ENCODE measurements around the gene CHSY1. TPM values are rescaled to one million over a fixed set of nuclear protein-coding genes. Genes with fewer than 3 reads are reported as not detected.

The CHSY1 gene
- total RNA-seq, 1 donor from 2014 or later: 43.0 TPM

DNA sequence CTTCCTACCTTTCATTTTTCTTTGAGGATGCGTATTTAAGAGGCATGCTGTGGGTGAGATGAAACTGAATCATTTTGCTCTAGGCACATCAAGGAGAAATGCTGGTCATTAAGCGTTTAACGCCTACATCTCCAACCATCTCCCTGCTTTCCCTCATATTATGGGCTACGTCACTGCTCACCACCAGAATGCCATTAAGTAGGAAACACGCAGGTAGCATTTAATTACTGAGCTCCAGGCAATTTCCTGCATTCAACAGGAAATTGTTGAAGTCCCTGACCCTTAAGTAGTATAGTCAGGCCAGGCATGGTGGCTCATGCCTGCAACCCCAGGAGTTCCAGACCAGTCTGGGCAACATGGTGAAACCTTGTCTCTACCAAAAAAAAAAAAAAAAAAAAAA is 66.1 kb downstream of the CHSY1 start:
- Mint-ChIP-seq H3K27me3 (no peaks in the 10 kb centered on the region), H3K9me3 (no peaks in the 10 kb centered on the region), H3K27ac (no peak overlapping the region), H3K4me3 (no peak overlapping the region), H3K36me3 (peaks cover 37% of the 10 kb centered on the region), H3K4me1 (ENCODE audit: unreplicated experiment) (peaks cover 38% of the 10 kb centered on the region)
- no peak for DNase-seq (ENCODE audit: extremely low spot score, unreplicated experiment)
- no peak for TF ChIP-seq CTCF (conservative IDR thresholded peaks at IDR 0.05)

DNA sequence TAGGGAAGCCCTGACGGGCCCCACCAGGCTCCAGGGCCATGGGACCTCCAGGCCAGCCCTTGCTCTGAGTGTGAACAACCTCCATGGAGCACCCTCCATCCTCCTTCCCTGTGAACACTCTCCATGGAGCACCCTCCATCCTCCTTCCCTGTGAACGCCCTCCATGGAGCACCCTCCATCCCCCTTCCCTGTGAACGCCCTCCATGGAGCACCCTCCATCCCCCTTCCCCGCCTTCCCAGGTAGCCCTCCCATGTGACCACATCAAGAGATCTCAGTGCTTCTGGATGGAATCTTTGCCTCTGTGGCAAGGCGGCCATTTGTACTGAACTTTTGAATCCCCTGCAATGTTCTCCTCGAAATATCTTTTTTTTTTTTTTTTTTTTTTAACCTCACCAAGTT is 66.5 kb downstream of the CHSY1 start:
- H3K4me1 Mint-ChIP-seq (ENCODE audit: unreplicated experiment): peaks cover 34% of the 10 kb centered on the region
- peaks cover 37% of the 10 kb centered on the region for H3K36me3 Mint-ChIP-seq

GRCh38 chr15:101184830-101185229 is 67.0 kb downstream of the CHSY1 start:
- Mint-ChIP-seq H3K4me1 (ENCODE audit: unreplicated experiment) (peaks cover 29% of the 10 kb centered on the region), H3K4me3 (no peak overlapping the region), H3K27ac (peak overlapping the region; percentile 74), H3K36me3 (peaks cover 37% of the 10 kb centered on the region), H3K9me3 (no peaks in the 10 kb centered on the region), H3K27me3 (no peaks in the 10 kb centered on the region)
- DNase-seq (ENCODE audit: extremely low spot score, unreplicated experiment): no peak
- no peak for TF ChIP-seq CTCF (conservative IDR thresholded peaks at IDR 0.05)

More for the DNA sequence above, 66.5 kb downstream of the CHSY1 start:
- Mint-ChIP-seq H3K27ac (no peak overlapping the region), H3K27me3 (no peaks in the 10 kb centered on the region), H3K9me3 (no peaks in the 10 kb centered on the region), H3K4me3 (no peak overlapping the region)
- TF ChIP-seq CTCF (conservative IDR thresholded peaks at IDR 0.05): no peak
- no peak for DNase-seq (ENCODE audit: extremely low spot score, unreplicated experiment)

- H3K9me3 Mint-ChIP-seq: no peaks in the 10 kb centered on the region
- no peak for TF ChIP-seq CTCF (conservative IDR thresholded peaks at IDR 0.05)
- no peak overlapping the region for H3K4me3 Mint-ChIP-seq
- H3K36me3 Mint-ChIP-seq: peaks cover 39% of the 10 kb centered on the region
- peaks cover 22% of the 10 kb centered on the region for H3K4me1 Mint-ChIP-seq (ENCODE audit: unreplicated experiment)
- no peak for DNase-seq (ENCODE audit: extremely low spot score, unreplicated experiment)
- H3K27me3 Mint-ChIP-seq: no peaks in the 10 kb centered on the region
- no peak overlapping the region for H3K27ac Mint-ChIP-seq
Measured at GRCh38 chr15:101183931-101184305, 67.9 kb downstream of the CHSY1 start.

- Mint-ChIP-seq H3K4me3 (no peak overlapping the region), H3K27me3 (no peaks in the 10 kb centered on the region), H3K36me3 (peaks cover 44% of the 10 kb centered on the region), H3K9me3 (no peaks in the 10 kb centered on the region), H3K27ac (no peak overlapping the region), H3K4me1 (ENCODE audit: unreplicated experiment) (peaks cover 18% of the 10 kb centered on the region)
- no peak for DNase-seq (ENCODE audit: extremely low spot score, unreplicated experiment)
- TF ChIP-seq CTCF (conservative IDR thresholded peaks at IDR 0.05): no peak
Measured at GRCh38 chr15:101183226-101183930, 68.5 kb downstream of the CHSY1 start.
